ENCODE measurements around the gene IL10RA.

GRCh38 chr11:117958949-117959348 lies 27.2 kb upstream of the IL10RA start:
- TF ChIP-seq, protein P1, sequence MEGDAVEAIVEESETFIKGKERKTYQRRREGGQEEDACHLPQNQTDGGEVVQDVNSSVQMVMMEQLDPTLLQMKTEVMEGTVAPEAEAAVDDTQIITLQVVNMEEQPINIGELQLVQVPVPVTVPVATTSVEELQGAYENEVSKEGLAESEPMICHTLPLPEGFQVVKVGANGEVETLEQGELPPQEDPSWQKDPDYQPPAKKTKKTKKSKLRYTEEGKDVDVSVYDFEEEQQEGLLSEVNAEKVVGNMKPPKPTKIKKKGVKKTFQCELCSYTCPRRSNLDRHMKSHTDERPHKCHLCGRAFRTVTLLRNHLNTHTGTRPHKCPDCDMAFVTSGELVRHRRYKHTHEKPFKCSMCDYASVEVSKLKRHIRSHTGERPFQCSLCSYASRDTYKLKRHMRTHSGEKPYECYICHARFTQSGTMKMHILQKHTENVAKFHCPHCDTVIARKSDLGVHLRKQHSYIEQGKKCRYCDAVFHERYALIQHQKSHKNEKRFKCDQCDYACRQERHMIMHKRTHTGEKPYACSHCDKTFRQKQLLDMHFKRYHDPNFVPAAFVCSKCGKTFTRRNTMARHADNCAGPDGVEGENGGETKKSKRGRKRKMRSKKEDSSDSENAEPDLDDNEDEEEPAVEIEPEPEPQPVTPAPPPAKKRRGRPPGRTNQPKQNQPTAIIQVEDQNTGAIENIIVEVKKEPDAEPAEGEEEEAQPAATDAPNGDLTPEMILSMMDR (IDR thresholded peaks at IDR 0.05; ENCODE audit: low read length) = no peak
- no peak for TF ChIP-seq EZH2 (optimal IDR thresholded peaks at IDR 0.05; ENCODE audit: low read depth, low read length)

All from MM.1S (cell line).